DND-41 (cell line): Measurements from ENCODE around the gene SSTR4.

Experiments used
- EZH2 ChIP-seq: IDR thresholded peaks from 3 replicates; pipeline ENCODE4 v1.6.1; 2012; ENCODE audit warnings: borderline replicate concordance, low read depth, mild to moderate bottlenecking, moderate library complexity, low read length, inconsistent platforms; ENCODE audit not compliant: severe bottlenecking
- TF ChIP-seq, protein P1 (sequence below): IDR thresholded peaks from 2 replicates; pipeline ENCODE4 v1.5.1; 2012; ENCODE audit warnings: borderline replicate concordance, low read length, moderate library complexity, mild to moderate bottlenecking; ENCODE audit not compliant: poor library complexity, severe bottlenecking; ENCODE audit errors: extremely low read depth

DNA sequence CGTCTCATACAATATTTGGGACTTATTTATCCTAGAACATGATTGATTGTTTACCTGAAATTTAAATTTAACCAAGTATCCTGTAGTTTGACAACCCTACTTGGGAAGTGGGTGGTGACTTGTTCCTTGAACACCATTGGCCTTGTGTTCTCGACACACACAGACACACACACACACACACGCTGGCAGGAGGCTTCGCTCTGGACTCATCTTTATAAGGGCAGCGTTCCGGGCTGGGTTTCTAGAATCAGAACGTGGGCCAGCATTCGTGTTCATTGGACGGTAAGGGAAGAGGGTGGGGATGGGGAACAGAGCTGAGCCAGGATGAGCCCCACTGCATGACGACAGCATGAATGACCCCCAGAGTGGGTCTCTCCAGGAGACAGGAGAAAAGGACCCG lies 16.2 kb upstream of the SSTR4 start:
- TF ChIP-seq, protein P1, sequence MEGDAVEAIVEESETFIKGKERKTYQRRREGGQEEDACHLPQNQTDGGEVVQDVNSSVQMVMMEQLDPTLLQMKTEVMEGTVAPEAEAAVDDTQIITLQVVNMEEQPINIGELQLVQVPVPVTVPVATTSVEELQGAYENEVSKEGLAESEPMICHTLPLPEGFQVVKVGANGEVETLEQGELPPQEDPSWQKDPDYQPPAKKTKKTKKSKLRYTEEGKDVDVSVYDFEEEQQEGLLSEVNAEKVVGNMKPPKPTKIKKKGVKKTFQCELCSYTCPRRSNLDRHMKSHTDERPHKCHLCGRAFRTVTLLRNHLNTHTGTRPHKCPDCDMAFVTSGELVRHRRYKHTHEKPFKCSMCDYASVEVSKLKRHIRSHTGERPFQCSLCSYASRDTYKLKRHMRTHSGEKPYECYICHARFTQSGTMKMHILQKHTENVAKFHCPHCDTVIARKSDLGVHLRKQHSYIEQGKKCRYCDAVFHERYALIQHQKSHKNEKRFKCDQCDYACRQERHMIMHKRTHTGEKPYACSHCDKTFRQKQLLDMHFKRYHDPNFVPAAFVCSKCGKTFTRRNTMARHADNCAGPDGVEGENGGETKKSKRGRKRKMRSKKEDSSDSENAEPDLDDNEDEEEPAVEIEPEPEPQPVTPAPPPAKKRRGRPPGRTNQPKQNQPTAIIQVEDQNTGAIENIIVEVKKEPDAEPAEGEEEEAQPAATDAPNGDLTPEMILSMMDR: no peak
- TF ChIP-seq EZH2: no peak
